GM23338 (cell line): Measurements from ENCODE around the gene LFNG. TPM values are rescaled to one million over a fixed set of nuclear protein-coding genes. Genes with fewer than 3 reads are reported as not detected.

Source experiments
- ATAC-seq: fragments of 200-7000 bp; cut with Tn5 transposase; 3 replicates; pipeline ENCODE4 v1.9.1; 2020
- DNase-seq: peaks from one replicate; pipeline ENCODE4 v3.0.0-alpha.2; 2015; ENCODE audit warnings: low spot score
- H2AFZ ChIP-seq: fragments of 200-600 bp; sonication (generic); 2 replicates; pipeline ENCODE4 v1.8.0; 2016; ENCODE audit warnings: antibody characterized with exemption, mild to moderate bottlenecking, moderate library complexity
- H3F3A ChIP-seq: fragments of 200-600 bp; sonication (generic); replicated peaks from 2 replicates; pipeline ENCODE4 v1.8.0; 2017; ENCODE audit warnings: antibody characterized with exemption, mixed run types, low read depth
- H3K27ac ChIP-seq: fragments of 200-600 bp; sonication (generic); 2 replicates; pipeline ENCODE4 v1.6.1; 2016; ENCODE audit warnings: low read depth
- H3K27me3 ChIP-seq: fragments of 200-600 bp; sonication (generic); 2 replicates; pipeline ENCODE4 v1.8.0; 2016; ENCODE audit warnings: mild to moderate bottlenecking, mixed run types, moderate library complexity; ENCODE audit not compliant: insufficient read depth
- H3K36me3 ChIP-seq: fragments of 200-600 bp; sonication (generic); 2 replicates; pipeline ENCODE4 v1.8.0; 2016; ENCODE audit warnings: mild to moderate bottlenecking; ENCODE audit not compliant: insufficient read depth
- H3K4me1 ChIP-seq: fragments of 200-600 bp; sonication (generic); 2 replicates; pipeline ENCODE4 v1.8.0; 2016; ENCODE audit warnings: mild to moderate bottlenecking, moderate library complexity; ENCODE audit not compliant: insufficient read depth
- H3K4me2 ChIP-seq: fragments of 200-600 bp; sonication (generic); 2 replicates; pipeline ENCODE4 v1.7.1; 2017; ENCODE audit warnings: mixed run types
- H3K4me3 ChIP-seq: fragments of 200-600 bp; sonication (generic); 2 replicates; pipeline ENCODE4 v1.6.1; 2016; ENCODE audit warnings: mixed run types
- H3K79me2 ChIP-seq: fragments of 200-600 bp; sonication (generic); replicated peaks from 2 replicates; pipeline ENCODE4 v1.8.0; 2017; ENCODE audit warnings: mild to moderate bottlenecking; ENCODE audit not compliant: insufficient read depth
- H3K9me2 ChIP-seq: fragments of 200-600 bp; sonication (generic); 2 replicates; pipeline ENCODE4 v1.8.0; 2017; ENCODE audit not compliant: insufficient read depth
- H4K20me1 ChIP-seq: fragments of 200-600 bp; sonication (generic); replicated peaks from 2 replicates; pipeline ENCODE4 v1.8.0; 2017; ENCODE audit warnings: mild to moderate bottlenecking; ENCODE audit not compliant: insufficient read depth
- H3K27ac Mint-ChIP-seq: 2 replicates; pipeline ENCODE4 v1.8.0; 2020; ENCODE audit warnings: inconsistent platforms, mild to moderate bottlenecking, moderate library complexity, mixed read lengths
- H3K27me3 Mint-ChIP-seq: 3 replicates; pipeline ENCODE4 v1.8.0; 2022; ENCODE audit warnings: low read depth, mild to moderate bottlenecking, moderate library complexity, mixed read lengths, inconsistent platforms; ENCODE audit not compliant: insufficient read depth, poor library complexity
- H3K36me3 Mint-ChIP-seq: 3 replicates; pipeline ENCODE4 v1.8.0; 2021; ENCODE audit warnings: low read depth, mild to moderate bottlenecking, inconsistent platforms, moderate library complexity, mixed read lengths
- H3K4me1 Mint-ChIP-seq: 3 replicates; pipeline ENCODE4 v1.8.0; 2020; ENCODE audit warnings: mild to moderate bottlenecking, inconsistent platforms, mixed read lengths
- H3K4me3 Mint-ChIP-seq: 3 replicates; pipeline ENCODE4 v1.8.0; 2021; ENCODE audit warnings: moderate library complexity, mild to moderate bottlenecking, inconsistent platforms, mixed read lengths
- H3K9me3 Mint-ChIP-seq: 3 replicates; pipeline ENCODE4 v1.8.0; 2020; ENCODE audit warnings: moderate library complexity, mild to moderate bottlenecking, inconsistent platforms, mixed read lengths
- CREB1 ChIP-seq: fragments of 250-450 bp; sonication (Bioruptor Pico); IDR thresholded peaks from 2 replicates; pipeline ENCODE4 v1.5.0; 2020; ENCODE audit warnings: low read depth, mild to moderate bottlenecking, moderate library complexity
- CTCF ChIP-seq, 2 experiments: fragments of 200-600 bp in 1 of 2; sonication (generic) in 1 of 2; conservative IDR thresholded peaks; 2 replicates each; pipeline versions ENCODE4 v1.5.1 to v1.6.1; 2016 to 2017; ENCODE audit warnings: antibody characterized with exemption in 2 of 2, low read depth in 2 of 2, mild to moderate bottlenecking in 2 of 2, moderate library complexity in 1 of 2
- ETS1 ChIP-seq: IDR thresholded peaks from 2 replicates; pipeline ENCODE4 v1.6.1; 2016; ENCODE audit warnings: antibody characterized with exemption
- EZH2 ChIP-seq: fragments of 200-600 bp; sonication (generic); IDR thresholded peaks from one replicate; pipeline ENCODE4 v1.8.0; 2017; ENCODE audit warnings: antibody characterized with exemption, mild to moderate bottlenecking, low read depth; ENCODE audit not compliant: unreplicated experiment
- EZH2phosphoT487 ChIP-seq: fragments of 200-600 bp; sonication (generic); IDR thresholded peaks from one replicate; pipeline ENCODE4 v1.8.1; 2018; ENCODE audit warnings: antibody characterized with exemption; ENCODE audit not compliant: unreplicated experiment
- JUNB ChIP-seq: IDR thresholded peaks from one replicate; pipeline ENCODE4 v1.6.1; 2016; ENCODE audit warnings: antibody characterized with exemption; ENCODE audit not compliant: unreplicated experiment
- NANOG ChIP-seq: IDR thresholded peaks from 2 replicates; pipeline ENCODE4 v1.6.1; 2016; ENCODE audit warnings: antibody characterized with exemption, borderline replicate concordance
- POLR2AphosphoS5 ChIP-seq: IDR thresholded peaks from 2 replicates; pipeline ENCODE4 v1.6.1; 2016; ENCODE audit warnings: antibody characterized with exemption, low read depth
- REST ChIP-seq: IDR thresholded peaks from one replicate; pipeline ENCODE4 v1.6.1; 2018; ENCODE audit warnings: antibody characterized with exemption; ENCODE audit not compliant: unreplicated experiment
- STAT1 ChIP-seq: IDR thresholded peaks from one replicate; pipeline ENCODE4 v1.6.1; 2016; ENCODE audit warnings: antibody characterized with exemption; ENCODE audit not compliant: unreplicated experiment
- ZNF114 ChIP-seq: fragments of 250-450 bp; sonication (Bioruptor Pico); IDR thresholded peaks from 2 replicates; pipeline ENCODE4 v1.5.0; 2020; ENCODE audit warnings: mild to moderate bottlenecking, moderate library complexity
- ZNF331 ChIP-seq: fragments of 250-450 bp; sonication (Bioruptor Pico); IDR thresholded peaks from 2 replicates; pipeline ENCODE4 v1.5.0; 2020; ENCODE audit warnings: low read depth, mild to moderate bottlenecking, moderate library complexity
- ZNF462 ChIP-seq: fragments of 250-450 bp; sonication (Bioruptor Pico); IDR thresholded peaks from 2 replicates; pipeline ENCODE4 v1.5.0; 2020; ENCODE audit warnings: mild to moderate bottlenecking, moderate library complexity
- polyA plus RNA-seq: library from polyadenylated mRNA; unstranded; fragments of >200 nt; fragmentation: Nextera tagmentation; extraction: Ambion mirVana; gene quantifications from 2 replicates; pipeline ENCODE4 v1.2.1, GENCODE V29; 2016
- total RNA-seq: library from RNA; depleted of rRNA; stranded (reverse); fragments of >200 nt; shearing (Covaris generic); gene quantifications from 2 replicates; pipeline ENCODE4 v1.2.3, GENCODE V29; 2014

Gene LFNG
- total and polyA plus RNA-seq, 2 experiments from 2014 or later: 1.7 to 35.4 TPM

GRCh38 chr7:2510909-2511768 is 8.4 kb upstream of the LFNG start:
- Histone ChIP-seq H3K27ac (no peak overlapping the region), H3K4me3 (no peak overlapping the region), H4K20me1 (no peaks in the 10 kb centered on the region), H3K9me2 (peaks cover 9% of the 10 kb centered on the region; the same call in 1 of the 2 replicates), H3K36me3 (no peaks in the 10 kb centered on the region), H3K27me3 (no peaks in the 10 kb centered on the region), H3F3A (0 out of 2 replicates have a peak, but pooled peaks cover 8% of the 10 kb centered on the region), H3K79me2 (no peaks in the 10 kb centered on the region), H3K4me1 (no peaks in the 10 kb centered on the region), H2AFZ (no peak overlapping the region), H3K4me2 (no peak overlapping the region)
- Mint-ChIP-seq H3K4me3 (no peak overlapping the region), H3K9me3 (no peaks in the 10 kb centered on the region), H3K27me3 (peaks cover 8% of the 10 kb centered on the region), H3K27ac (no peak overlapping the region), H3K36me3 (no peaks in the 10 kb centered on the region), H3K4me1 (peaks cover 11% of the 10 kb centered on the region; the same call in 2 of the 3 replicates)
- no peak for ATAC-seq
- no peak for DNase-seq
- TF ChIP-seq ETS1: no peak
- TF ChIP-seq REST: no peak
- TF ChIP-seq CTCF (conservative IDR thresholded peaks at IDR 0.05; ENCODE audit: low read depth in 2 of 2): no peak
- TF ChIP-seq ZNF331 (CRISPR knock-in tag): no peak
- TF ChIP-seq JUNB: no peak
- TF ChIP-seq EZH2phosphoT487: no peak
- no peak for TF ChIP-seq NANOG
- no peak for TF ChIP-seq POLR2AphosphoS5
- no peak for TF ChIP-seq EZH2
- no peak for TF ChIP-seq ZNF462
- no peak for TF ChIP-seq CREB1 (CRISPR knock-in tag)
- TF ChIP-seq STAT1: no peak
- TF ChIP-seq ZNF114 (CRISPR knock-in tag): no peak
